Glutamatergic neuron (in vitro differentiated cells): ENCODE results near the gene CAPN5. TPM values are rescaled to one million over a fixed set of nuclear protein-coding genes. Genes with fewer than 3 reads are reported as not detected.

Experiments used
- DNase-seq: peaks from one replicate; pipeline ENCODE4 v3.0.0; 2022
- H3K27ac Mint-ChIP-seq: one replicate; pipeline ENCODE4 v1.8.0; 2020; ENCODE audit warnings: mild to moderate bottlenecking, mixed read lengths, inconsistent platforms; ENCODE audit not compliant: unreplicated experiment
- H3K27me3 Mint-ChIP-seq: one replicate; pipeline ENCODE4 v1.8.0; 2020; ENCODE audit warnings: mild to moderate bottlenecking, moderate library complexity, mixed read lengths, inconsistent platforms; ENCODE audit not compliant: unreplicated experiment
- H3K36me3 Mint-ChIP-seq: one replicate; pipeline ENCODE4 v1.8.0; 2020; ENCODE audit warnings: mild to moderate bottlenecking, mixed read lengths, inconsistent platforms; ENCODE audit not compliant: unreplicated experiment
- H3K4me1 Mint-ChIP-seq: one replicate; pipeline ENCODE4 v1.8.0; 2020; ENCODE audit warnings: mild to moderate bottlenecking, low read depth, mixed read lengths, inconsistent platforms; ENCODE audit not compliant: unreplicated experiment
- H3K4me3 Mint-ChIP-seq: one replicate; pipeline ENCODE4 v1.8.0; 2020; ENCODE audit warnings: mild to moderate bottlenecking, mixed read lengths, inconsistent platforms; ENCODE audit not compliant: unreplicated experiment
- H3K9me3 Mint-ChIP-seq: one replicate; pipeline ENCODE4 v1.8.0; 2020; ENCODE audit warnings: mild to moderate bottlenecking, moderate library complexity, mixed read lengths, inconsistent platforms; ENCODE audit not compliant: unreplicated experiment
- CTCF ChIP-seq: fragments of 200-600 bp; sonication (generic); IDR thresholded peaks from one replicate; pipeline ENCODE4 v1.5.0; 2021; ENCODE audit not compliant: partially characterized antibody, unreplicated experiment
- total RNA-seq: library from RNA; stranded (reverse); fragmentation: NEBNext Ultra II Directional; extraction: Animal tissue kit (Norgen Biotek cat#: 25700); gene quantifications from one replicate; pipeline ENCODE4 v1.2.1, GENCODE V29; 2021; ENCODE audit not compliant: unreplicated experiment

The CAPN5 gene
- total RNA-seq, 1 donor from 2014 or later = 45.0 TPM

DNA sequence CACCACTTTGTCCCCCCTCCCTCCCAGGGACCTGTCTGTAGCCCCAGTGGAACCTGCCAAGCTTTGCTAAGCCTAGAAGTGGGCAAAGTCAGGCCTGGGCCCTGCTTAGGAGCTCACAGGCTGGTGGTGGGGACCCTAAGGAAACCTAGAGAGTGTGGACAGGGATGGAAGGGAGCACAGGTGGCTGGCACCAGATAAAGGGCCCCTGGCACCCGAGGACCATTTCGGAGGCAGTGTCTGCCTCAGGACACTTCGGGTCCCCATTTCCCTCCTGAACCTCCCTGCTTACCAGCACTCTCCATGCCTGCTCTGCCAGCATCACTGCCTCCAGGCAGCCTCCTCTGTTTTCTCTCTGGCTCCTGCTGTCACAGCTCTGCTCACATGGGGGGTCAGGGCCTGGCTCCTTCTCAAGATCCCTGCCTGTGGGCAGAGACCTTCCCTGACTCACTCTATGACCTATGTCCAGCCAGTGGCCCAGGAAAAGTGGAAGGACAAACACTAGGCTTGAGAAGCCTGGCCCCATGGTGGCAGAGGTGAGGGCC, 22.3 kb downstream of the CAPN5 start:
- H3K4me3 Mint-ChIP-seq = no peak overlapping the region
- H3K36me3 Mint-ChIP-seq = peaks cover 4% of the 10 kb centered on the region
- peaks cover 5% of the 10 kb centered on the region for H3K9me3 Mint-ChIP-seq
- H3K4me1 Mint-ChIP-seq = no peaks in the 10 kb centered on the region
- no peak for TF ChIP-seq CTCF
- H3K27ac Mint-ChIP-seq = no peak overlapping the region
- no peaks in the 10 kb centered on the region for H3K27me3 Mint-ChIP-seq
- DNase-seq = peak; percentile 10

DNA sequence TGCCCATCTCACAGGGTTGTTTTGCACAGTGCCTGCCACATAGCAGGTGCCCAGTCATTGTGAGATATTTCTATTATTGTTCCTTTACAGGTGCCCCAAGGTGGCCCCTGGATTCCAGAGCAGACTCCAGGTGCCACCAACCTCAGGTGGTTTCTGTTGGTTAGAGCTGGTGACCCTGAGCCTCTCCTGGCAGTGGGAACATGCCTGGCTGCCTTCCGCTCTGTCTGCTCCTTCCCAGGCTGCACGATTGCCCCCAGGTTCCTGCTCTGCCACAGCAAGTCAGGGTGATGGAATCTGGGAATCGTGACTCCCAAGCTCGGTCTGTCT, 23.2 kb downstream of the CAPN5 start:
- Mint-ChIP-seq H3K36me3 (peaks cover 4% of the 10 kb centered on the region), H3K27ac (no peak overlapping the region), H3K4me1 (no peaks in the 10 kb centered on the region), H3K27me3 (no peaks in the 10 kb centered on the region), H3K9me3 (peaks cover 4% of the 10 kb centered on the region), H3K4me3 (no peak overlapping the region)
- TF ChIP-seq CTCF = no peak
- DNase-seq = no peak

DNA sequence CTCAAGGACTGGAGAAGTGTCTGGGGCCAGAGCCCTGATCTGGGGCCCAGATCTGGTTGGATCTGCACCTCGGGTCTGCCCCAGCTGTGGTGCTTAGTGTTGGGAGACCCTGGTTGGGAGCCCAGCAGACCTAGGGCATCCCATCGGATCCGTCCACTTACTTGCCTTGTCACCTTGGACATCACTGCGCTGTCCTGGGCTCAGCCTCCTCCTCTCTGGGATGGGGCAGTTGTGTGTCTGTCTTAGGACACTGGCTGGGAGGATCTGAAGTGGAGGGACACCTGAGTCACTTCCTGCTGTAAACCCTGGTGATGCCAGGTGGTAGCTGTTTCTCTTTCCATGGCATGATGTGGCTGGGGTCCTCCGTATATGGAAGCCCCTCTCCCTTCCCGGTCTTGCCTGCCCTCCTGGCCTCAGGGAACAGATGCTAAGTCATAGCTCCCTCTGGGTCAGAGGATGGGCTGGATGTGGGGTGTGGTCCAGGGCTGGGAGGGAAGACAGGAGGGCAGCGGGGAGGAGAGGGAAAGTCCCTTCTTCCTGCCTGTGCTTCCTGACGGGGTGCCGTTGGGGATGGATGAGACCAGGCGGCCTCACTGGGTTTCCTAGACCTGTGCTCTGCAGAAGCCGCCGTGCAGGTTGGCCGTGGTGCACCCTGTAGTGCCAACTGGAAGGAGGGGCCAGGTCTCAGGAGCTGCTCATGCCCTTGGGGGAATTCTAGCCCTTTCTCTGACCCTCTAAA, 23.8 kb downstream of the CAPN5 start:
- no peaks in the 10 kb centered on the region for H3K27me3 Mint-ChIP-seq
- no peak overlapping the region for H3K27ac Mint-ChIP-seq
- H3K36me3 Mint-ChIP-seq = peaks cover 4% of the 10 kb centered on the region
- H3K4me3 Mint-ChIP-seq = no peak overlapping the region
- no peaks in the 10 kb centered on the region for H3K4me1 Mint-ChIP-seq
- peak; percentile 13 for DNase-seq
- no peak for TF ChIP-seq CTCF
- peaks cover 4% of the 10 kb centered on the region for H3K9me3 Mint-ChIP-seq

DNA sequence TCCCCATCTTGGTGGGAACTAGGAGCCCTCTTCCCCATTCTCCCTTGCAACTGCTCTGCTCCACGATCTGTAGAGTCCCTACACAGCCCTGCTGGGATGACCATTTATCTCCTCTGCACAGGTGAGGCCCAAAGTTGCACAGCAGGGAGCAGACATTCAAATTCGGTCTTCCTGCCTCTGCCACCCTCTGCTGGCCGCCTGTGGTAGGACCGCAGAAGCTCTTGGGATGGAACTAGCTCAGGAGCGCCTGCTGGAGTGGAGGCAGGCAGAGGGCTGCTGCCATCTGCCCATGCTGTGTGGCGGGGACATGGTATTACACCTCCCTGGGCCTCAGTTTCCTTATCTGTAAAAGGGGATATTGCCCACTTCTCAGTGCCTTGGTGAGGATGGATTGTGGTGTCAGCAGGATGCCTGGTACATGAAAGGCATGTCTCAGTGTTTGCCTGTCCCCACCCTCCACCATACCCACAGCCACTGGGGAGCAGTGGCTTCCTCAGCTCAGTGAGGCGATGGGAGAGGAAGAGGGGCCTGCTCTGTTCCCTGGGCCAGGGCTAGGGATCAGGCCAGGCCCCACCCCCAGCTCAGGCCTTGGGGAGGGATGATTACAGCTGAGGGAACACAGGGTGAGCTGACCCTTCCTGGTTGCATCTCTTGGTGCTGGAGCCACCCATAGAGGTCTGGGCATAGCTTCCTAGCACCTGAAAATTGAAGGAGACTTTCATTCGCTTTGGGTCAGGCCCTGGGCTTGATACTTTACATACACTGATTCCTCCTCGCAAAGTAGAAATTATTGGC, 24.6 kb downstream of the CAPN5 start:
- Mint-ChIP-seq H3K4me1 (no peaks in the 10 kb centered on the region), H3K27ac (no peak overlapping the region), H3K9me3 (peaks cover 6% of the 10 kb centered on the region), H3K4me3 (no peak overlapping the region), H3K36me3 (peaks cover 4% of the 10 kb centered on the region), H3K27me3 (no peaks in the 10 kb centered on the region)
- peak; percentile 98 for TF ChIP-seq CTCF
- peak; percentile 88 for DNase-seq

GRCh38 chr11:77092382-77092781, 25.6 kb downstream of the CAPN5 start:
- DNase-seq = peak; percentile 8
- Mint-ChIP-seq H3K27ac (no peak overlapping the region), H3K9me3 (peaks cover 6% of the 10 kb centered on the region), H3K4me3 (no peak overlapping the region), H3K36me3 (peaks cover 4% of the 10 kb centered on the region), H3K27me3 (no peaks in the 10 kb centered on the region), H3K4me1 (no peaks in the 10 kb centered on the region)
- TF ChIP-seq CTCF = no peak
